Measurements from ENCODE around the gene RPA1. TPM values are rescaled to one million over a fixed set of nuclear protein-coding genes. Genes with fewer than 3 reads are reported as not detected.
"Not testable (repeated sequence)": the region's sequence is repeated elsewhere in the genome, so short reads cannot be mapped to it uniquely, and the experiment has no call there.

RPA1 gene
- 234 and 238 TPM in 2 replicates for total RNA-seq

DNA sequence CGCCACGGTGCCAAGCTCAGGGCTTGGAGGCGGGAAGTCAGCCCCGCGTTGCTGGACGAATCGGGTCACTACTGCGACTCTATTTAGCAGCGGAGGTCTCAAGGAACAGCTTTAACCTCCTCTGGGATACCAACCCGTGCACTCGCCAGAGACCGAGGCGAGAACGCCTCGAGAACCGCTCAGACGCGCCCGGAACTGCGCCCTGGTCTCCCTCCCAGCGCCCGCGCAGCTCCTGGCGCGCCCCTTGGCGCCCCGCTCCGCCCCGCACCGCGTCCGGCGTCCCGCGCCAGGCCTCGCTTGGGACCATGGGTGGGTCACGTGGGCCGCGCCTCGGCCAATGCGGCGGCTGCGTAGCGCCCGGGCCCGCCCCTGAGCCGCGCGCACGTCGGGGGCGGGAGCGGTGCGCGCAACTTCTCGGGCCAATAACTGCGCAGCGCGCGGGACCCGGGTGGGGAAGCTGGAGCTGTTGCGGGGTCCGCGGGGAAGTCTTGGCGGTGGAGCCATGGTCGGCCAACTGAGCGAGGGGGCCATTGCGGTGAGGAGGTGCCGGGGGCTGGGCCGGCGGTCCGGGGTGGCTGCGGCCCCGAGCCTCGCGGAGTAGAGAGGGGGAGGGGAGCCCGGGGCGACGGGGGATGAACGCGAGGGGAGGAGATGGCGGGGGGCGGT lies at the start of gene RPA1, which contains the start of gene SMYD4:
Gene RPA1 (plus strand): TSS at position 414 of the 666 bp plus-strand sequence. CDS start 89 bp downstream, at position 503.
Gene SMYD4 (minus strand): TSS at position 311 of the 666 bp plus-strand sequence. CDS start 1,908 bp downstream, outside the sequence.
- Mint-ChIP-seq H3K4me1 (peaks cover 53% of the 10 kb centered on the region), H3K27ac (peak within 1 kb of the TSS; percentile 89), H3K27me3 (no peaks in the 10 kb centered on the region), H3K9me3 (no peaks in the 10 kb centered on the region), H3K4me3 (peak within 1 kb of the TSS; percentile 89), H3K36me3 (ENCODE audit: low read depth) (peaks cover 51% of the 10 kb centered on the region)
- intact Hi-C loops (cut with micrococcal nuclease) = loop anchor here (2.0 kb wide), 1 partner anchor 113 kb away; no protein-coding TSS in a partner anchor
- peak; percentile 98 for DNase-seq

DNA sequence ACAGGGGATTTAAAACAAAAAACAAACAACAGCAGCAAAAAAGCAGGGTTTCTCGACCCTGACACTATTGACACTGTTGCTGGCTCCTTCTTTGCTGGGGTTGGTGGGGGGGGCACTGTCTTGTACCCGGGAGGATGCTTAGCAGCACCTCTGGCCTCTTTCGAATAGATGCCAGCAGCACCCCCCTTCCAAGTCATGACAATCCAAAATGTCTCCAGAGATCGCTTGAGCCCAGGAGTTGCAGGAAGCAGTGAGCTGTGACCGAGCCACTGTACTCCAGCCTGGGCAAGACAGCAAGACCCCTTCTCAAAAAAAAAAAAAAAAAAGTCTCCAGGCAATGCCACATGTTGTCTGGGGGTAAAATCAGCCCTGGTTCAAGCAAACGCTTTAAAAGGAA lies 47.6 kb upstream of the RPA1 start:
- H3K9me3 Mint-ChIP-seq = no peaks in the 10 kb centered on the region
- H3K27ac Mint-ChIP-seq = no peak overlapping the region
- no peak for DNase-seq
- intact Hi-C loops (cut with micrococcal nuclease) = loop anchor here (5.0 kb wide), 1 partner anchor 60 kb away; the partner anchor contains the start of gene WDR81
- H3K4me1 Mint-ChIP-seq = peaks cover 7% of the 10 kb centered on the region
- H3K4me3 Mint-ChIP-seq = no peak overlapping the region
- no peaks in the 10 kb centered on the region for H3K27me3 Mint-ChIP-seq
- peaks cover 56% of the 10 kb centered on the region for H3K36me3 Mint-ChIP-seq (ENCODE audit: low read depth)

DNA sequence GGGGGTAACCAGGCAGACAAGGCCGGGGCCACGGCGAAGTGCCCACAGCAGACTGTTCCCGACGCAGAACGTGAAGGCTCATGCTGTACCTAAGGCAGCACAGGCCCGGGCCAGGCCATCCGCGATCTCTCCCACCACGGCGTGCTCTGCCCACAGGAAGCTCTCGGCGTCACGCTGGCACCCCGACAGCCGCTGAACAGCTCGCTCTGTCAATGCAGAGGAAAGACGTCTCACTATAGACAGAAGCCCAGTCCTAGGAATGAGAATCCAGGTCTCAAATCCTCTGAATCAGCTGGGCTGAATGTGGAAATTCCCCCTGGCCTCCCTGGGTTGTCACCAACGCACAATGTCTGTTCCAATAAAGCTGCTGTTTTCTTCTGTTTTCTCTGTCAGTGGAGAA lies 46.5 kb upstream of the RPA1 start:
- Mint-ChIP-seq H3K27ac (peak overlapping the region; percentile 71), H3K36me3 (ENCODE audit: low read depth) (peaks cover 51% of the 10 kb centered on the region)

DNA sequence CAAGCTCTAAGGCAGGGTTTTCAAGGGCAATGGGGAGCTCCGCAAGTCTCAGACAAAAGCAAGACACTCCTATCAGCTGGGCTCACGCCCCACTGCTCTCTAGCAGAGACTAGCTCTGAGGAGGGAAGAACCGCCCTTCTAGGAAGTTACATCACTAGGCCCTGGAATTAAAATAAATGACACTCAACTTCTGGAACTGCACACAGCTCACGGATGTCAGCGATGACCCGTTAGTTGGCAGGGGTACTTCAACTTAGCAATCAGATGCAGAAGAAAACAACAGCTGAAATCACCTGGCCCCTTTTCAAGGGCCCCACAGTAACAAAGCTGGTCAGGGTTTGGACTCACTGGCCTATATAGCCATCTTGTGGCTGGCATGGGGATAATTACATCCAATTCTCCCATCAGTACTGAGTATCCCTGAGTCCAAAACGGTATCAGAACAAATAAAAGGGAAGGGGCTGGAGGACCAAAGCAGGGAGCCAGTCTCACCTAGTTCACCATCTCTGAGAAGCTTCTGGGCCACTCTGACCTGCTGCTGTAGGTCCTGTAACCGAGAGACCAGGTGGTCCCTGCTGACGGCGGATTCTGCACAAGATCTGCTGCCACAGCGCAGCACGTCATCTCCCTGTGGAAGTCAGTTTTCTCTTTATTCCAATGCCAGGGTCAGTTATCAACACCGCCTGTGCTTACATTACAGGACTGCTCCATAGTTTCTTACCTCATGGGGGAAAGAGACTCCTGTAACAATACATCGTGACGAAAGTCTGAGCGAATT lies 45.8 kb upstream of the RPA1 start:
- Mint-ChIP-seq H3K4me1 (peaks cover 7% of the 10 kb centered on the region), H3K9me3 (no peaks in the 10 kb centered on the region), H3K27ac (peak overlapping the region; percentile 71), H3K27me3 (no peaks in the 10 kb centered on the region), H3K36me3 (ENCODE audit: low read depth) (peaks cover 55% of the 10 kb centered on the region), H3K4me3 (no peak overlapping the region)
- intact Hi-C loops (cut with micrococcal nuclease) = loop anchor here (5.0 kb wide), 1 partner anchor 62 kb away; the partner anchor contains the start of gene WDR81
- peak; percentile 66 for DNase-seq

More for the DNA sequence above, 46.5 kb upstream of the RPA1 start:
- no peak overlapping the region for H3K4me3 Mint-ChIP-seq
- H3K27me3 Mint-ChIP-seq = no peaks in the 10 kb centered on the region
- intact Hi-C loops (cut with micrococcal nuclease) = loop anchor here (5.0 kb wide), 1 partner anchor 61 kb away; the partner anchor contains the start of gene WDR81
- H3K9me3 Mint-ChIP-seq = no peaks in the 10 kb centered on the region
- no peak for DNase-seq
- H3K4me1 Mint-ChIP-seq = peaks cover 7% of the 10 kb centered on the region

DNA sequence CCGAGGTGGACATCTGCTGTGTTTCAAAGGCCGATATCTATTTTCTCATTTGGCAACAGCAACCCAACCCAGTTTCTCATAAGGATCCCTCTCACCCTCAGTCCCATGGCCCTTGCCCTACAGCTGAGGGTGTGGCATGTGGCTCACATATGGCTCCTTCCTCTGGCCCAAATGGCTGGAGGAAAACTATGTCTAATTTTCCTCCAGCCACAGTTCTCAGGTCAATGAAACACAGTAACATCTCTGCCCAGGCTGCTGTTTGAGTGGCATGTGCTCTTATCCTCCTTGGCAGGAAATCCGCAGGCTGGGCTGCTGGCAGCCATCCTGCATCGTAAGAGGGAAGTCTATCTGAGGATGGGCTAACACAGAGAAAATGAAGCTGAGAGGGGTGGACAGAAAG lies 43.9 kb upstream of the RPA1 start:
- H3K9me3 Mint-ChIP-seq = no peaks in the 10 kb centered on the region
- H3K4me3 Mint-ChIP-seq = no peak overlapping the region
- DNase-seq = no peak
- intact Hi-C loops (cut with micrococcal nuclease) = no loop called here
- peaks cover 7% of the 10 kb centered on the region for H3K4me1 Mint-ChIP-seq
- H3K27me3 Mint-ChIP-seq = no peaks in the 10 kb centered on the region
- no peak overlapping the region for H3K27ac Mint-ChIP-seq
- peaks cover 47% of the 10 kb centered on the region for H3K36me3 Mint-ChIP-seq (ENCODE audit: low read depth)

DNA sequence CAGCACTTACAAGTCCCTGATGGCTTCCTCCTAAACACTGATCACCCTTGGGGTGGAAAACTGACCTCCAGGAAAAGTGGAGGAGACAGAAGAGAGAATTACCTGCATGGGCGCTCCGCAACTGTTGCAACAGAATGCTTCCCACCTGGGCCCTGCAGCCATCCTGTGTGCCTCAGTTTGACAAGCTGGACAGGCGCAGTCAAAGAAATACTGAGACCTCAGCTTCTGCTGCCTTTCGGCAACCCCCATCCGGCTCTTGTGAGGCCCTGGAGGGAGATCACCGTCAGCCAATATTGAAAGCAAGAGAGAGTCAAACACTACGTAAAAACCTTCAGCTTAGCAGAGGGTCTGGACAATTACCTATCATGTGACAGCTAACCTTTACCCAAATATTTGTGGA lies 43.1 kb upstream of the RPA1 start:
- Mint-ChIP-seq H3K4me1 (peaks cover 7% of the 10 kb centered on the region), H3K9me3 (no peaks in the 10 kb centered on the region), H3K36me3 (ENCODE audit: low read depth) (peaks cover 44% of the 10 kb centered on the region), H3K27me3 (no peaks in the 10 kb centered on the region), H3K4me3 (no peak overlapping the region), H3K27ac (no peak overlapping the region)
- intact Hi-C loops (cut with micrococcal nuclease) = no loop called here
- DNase-seq = no peak

DNA sequence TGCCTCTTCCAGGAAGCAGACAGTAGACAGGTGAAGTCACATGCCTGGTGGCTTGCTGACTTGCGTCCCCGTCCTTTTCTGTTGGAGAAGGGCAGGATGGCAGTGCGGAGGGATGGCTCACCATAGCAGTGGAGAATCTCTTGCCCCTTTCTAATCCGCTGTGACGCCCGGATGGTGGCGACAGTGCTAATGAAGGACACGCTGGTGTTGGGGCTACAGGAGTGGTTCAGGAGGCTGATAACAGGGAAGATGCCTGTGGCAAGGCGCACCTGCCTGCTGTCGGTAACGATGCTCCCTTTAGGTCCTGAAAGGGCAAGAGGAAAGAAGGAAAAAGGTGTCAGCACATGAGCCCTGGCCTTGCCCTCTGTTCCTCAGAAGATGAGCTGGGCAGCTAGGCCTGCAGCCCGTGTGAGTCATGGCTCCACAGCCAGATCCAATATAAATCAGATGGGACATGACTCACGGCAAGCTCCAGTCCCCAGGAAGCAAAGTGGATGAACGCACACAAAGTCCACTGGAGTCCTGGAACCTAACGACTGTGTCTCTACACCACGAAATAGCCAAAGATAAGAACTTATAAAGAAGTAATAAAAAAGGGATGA lies 42.4 kb upstream of the RPA1 start:
- peaks cover 7% of the 10 kb centered on the region for H3K4me1 Mint-ChIP-seq
- no peaks in the 10 kb centered on the region for H3K9me3 Mint-ChIP-seq
- H3K27me3 Mint-ChIP-seq = no peaks in the 10 kb centered on the region
- no peak overlapping the region for H3K27ac Mint-ChIP-seq
- H3K36me3 Mint-ChIP-seq (ENCODE audit: low read depth) = peaks cover 37% of the 10 kb centered on the region
- intact Hi-C loops (cut with micrococcal nuclease) = no loop called here
- DNase-seq = no peak
- H3K4me3 Mint-ChIP-seq = no peak overlapping the region

DNA sequence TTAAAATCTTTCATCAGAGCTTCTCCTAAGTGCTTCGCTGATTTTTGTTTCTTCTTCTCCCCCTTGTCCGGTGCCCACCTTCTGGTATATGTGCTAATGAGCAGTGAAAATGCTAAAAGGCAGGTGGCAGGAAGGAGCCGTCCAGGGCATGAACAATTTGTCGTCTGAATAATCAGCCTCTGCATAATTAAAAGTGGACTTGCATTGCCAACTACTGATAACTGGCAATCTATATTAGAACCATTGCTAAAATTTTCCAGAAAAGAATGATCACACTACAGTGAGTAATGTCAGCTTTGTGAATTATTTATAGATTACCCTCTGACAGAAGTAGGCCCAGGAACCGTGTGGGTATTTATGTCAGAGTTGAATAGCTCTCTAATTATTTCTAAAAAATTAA lies 39.9 kb upstream of the RPA1 start:
- no peak for DNase-seq
- Mint-ChIP-seq H3K27ac (no peak overlapping the region), H3K36me3 (ENCODE audit: low read depth) (peaks cover 24% of the 10 kb centered on the region), H3K4me1 (peaks cover 2% of the 10 kb centered on the region), H3K9me3 (no peaks in the 10 kb centered on the region), H3K4me3 (no peak overlapping the region), H3K27me3 (no peaks in the 10 kb centered on the region)
- intact Hi-C loops (cut with micrococcal nuclease) = no loop called here

DNA sequence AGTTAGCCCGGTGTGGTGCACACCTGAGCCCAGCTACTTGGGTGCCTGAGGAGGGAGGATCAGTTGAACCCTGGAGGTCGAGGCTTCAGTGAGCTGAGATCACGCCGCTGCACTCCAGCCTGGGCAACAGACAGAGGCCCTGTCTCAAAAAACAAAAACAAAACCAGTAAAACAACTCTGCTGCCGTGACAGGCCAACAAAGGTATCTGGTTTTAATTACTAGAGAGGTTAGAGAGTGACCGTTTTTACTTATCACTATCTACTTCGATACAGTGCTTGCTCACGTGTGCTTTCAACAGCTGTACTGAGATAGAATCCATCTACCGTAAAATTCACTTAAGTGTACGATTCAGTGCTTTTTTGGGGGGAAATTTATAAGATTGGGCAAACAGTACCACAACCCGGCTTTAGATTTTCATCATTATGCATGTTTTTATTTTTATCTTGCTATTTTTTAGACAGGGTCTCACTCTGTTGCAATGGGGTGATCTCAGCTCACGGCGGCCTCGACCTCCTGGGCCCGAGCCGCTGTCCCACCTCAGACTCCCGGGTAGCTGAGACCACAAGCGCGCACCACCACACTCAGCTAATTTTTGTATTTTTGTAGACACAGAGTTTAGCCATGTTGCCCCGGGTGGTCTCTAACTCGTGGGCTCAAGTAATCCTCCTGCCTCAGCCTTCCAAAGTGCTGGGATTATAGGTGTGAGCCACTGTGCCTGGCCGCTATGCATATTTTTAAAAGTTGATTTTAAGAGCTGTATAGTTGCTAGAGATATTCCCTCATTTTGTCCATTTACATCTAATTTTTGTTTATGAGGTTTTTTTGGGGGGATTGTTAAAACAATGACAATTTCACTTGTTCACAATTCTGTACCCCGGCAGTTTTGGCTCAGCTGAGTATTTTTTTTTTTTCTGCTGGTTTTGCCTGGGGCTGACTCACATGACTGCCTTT lies 37.0 kb upstream of the RPA1 start:
- H3K4me1 Mint-ChIP-seq = peaks cover 10% of the 10 kb centered on the region
- DNase-seq = no peak
- peaks cover 21% of the 10 kb centered on the region for H3K36me3 Mint-ChIP-seq (ENCODE audit: low read depth)
- H3K4me3 Mint-ChIP-seq = no peak overlapping the region
- H3K9me3 Mint-ChIP-seq = no peaks in the 10 kb centered on the region
- intact Hi-C loops (cut with micrococcal nuclease) = no loop called here
- no peaks in the 10 kb centered on the region for H3K27me3 Mint-ChIP-seq
- H3K27ac Mint-ChIP-seq = no peak overlapping the region

DNA sequence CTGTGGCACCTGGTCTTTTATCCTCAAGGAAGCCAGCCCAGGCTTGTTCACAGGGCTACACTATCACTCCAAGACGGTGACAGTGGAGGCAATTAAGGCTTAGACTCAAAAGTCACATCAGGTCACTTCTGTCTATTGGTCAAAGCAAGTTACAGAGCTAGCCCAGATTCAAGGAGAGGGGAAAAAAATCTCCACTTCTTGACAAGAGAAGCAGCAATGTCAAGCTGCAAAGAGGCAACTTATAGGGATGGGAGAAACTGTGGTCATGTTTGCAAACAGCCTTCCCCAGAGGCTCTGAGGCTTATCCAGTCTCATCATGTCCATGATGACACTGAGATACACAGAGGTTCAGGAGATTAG lies 36.4 kb upstream of the RPA1 start:
- no peak overlapping the region for H3K27ac Mint-ChIP-seq
- peaks cover 21% of the 10 kb centered on the region for H3K36me3 Mint-ChIP-seq (ENCODE audit: low read depth)
- no peaks in the 10 kb centered on the region for H3K9me3 Mint-ChIP-seq
- H3K27me3 Mint-ChIP-seq = no peaks in the 10 kb centered on the region
- no peak for DNase-seq
- intact Hi-C loops (cut with micrococcal nuclease) = no loop called here
- H3K4me1 Mint-ChIP-seq = peaks cover 10% of the 10 kb centered on the region
- no peak overlapping the region for H3K4me3 Mint-ChIP-seq

DNA sequence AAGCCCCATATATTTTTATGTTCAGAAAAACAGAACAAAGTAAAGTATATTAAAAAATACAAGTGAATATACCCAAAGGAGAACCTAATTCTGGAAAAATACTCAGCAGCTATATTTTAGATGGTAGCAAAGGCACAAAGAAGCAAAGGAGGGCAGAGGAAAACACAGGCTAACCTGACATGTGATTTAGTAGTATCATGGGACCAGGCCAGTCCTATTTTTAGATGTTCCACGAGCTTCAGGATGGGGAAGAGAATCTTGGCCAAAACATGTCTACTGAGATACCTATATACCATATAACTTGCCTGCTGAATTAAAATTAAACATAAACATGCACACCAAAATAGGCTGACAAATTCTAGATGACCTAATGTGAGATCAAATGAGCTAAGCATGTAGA lies 33.0 kb upstream of the RPA1 start:
- intact Hi-C loops (cut with micrococcal nuclease) = no loop called here
- H3K4me3 Mint-ChIP-seq = no peak overlapping the region
- H3K36me3 Mint-ChIP-seq (ENCODE audit: low read depth) = peaks cover 25% of the 10 kb centered on the region

DNA sequence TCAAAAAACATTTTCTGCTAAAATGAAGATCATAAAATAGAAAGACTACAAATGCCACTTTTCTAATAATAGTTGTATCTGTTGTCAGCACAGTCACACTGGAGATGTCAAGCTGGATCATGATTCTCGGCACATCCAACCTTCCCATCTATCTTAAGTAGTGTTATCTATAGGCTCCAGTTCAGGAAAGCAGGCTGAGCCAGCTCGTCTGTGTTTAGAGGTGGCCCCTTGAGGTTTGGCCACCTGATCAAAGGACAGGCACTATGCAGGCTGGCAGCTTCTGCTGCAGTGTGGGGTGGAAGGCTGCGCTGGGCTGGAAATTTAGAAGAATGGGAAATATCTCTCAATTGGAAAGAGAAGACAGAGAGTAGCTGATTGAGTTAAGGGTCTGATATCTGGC lies 32.5 kb upstream of the RPA1 start:
- Mint-ChIP-seq H3K4me1 (peaks cover 10% of the 10 kb centered on the region), H3K9me3 (no peaks in the 10 kb centered on the region), H3K27me3 (no peaks in the 10 kb centered on the region), H3K4me3 (no peak overlapping the region), H3K36me3 (ENCODE audit: low read depth) (peaks cover 25% of the 10 kb centered on the region), H3K27ac (no peak overlapping the region)
- DNase-seq = no peak
- intact Hi-C loops (cut with micrococcal nuclease) = no loop called here

More for the DNA sequence above, 33.0 kb upstream of the RPA1 start:
- H3K27me3 Mint-ChIP-seq = no peaks in the 10 kb centered on the region
- H3K27ac Mint-ChIP-seq = no peak overlapping the region
- peaks cover 10% of the 10 kb centered on the region for H3K4me1 Mint-ChIP-seq
- H3K9me3 Mint-ChIP-seq = no peaks in the 10 kb centered on the region
- DNase-seq = no peak

DNA sequence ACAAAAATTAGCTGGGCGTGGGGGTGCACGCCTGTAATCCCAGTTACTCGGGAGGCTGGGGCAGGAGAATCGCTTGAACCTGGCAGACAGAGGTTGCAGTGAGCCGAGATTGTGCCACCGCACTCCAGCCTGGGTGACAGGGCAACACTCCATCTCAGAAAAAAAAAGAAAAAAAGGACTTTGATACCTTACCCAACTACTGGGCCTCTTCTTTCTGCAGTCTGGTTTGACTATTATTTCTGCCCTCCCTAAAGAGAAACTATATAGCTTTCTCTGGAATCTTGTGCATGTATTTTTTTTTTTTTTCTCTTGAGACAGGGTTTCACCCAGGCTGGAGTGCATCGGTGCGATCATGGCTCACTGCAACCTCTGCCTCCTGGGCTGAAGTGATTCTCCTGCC lies 32.0 kb upstream of the RPA1 start:
- H3K4me1 Mint-ChIP-seq; intact Hi-C loops (cut with micrococcal nuclease); H3K27me3 Mint-ChIP-seq; DNase-seq; H3K27ac Mint-ChIP-seq; H3K4me3 Mint-ChIP-seq; H3K9me3 Mint-ChIP-seq: not testable (repeated sequence)
- H3K36me3 Mint-ChIP-seq (ENCODE audit: low read depth) = peaks cover 25% of the 10 kb centered on the region

Data from activated CD4-positive, alpha-beta T cell treated with anti-CD3 and anti-CD28 coated beads, Interleukin-2, amount 10 ng/mL, durations not matched to agents 24 days and 14 days (primary cell).